HG02885 (cell line): ENCODE results near the gene TTC14.

ENCODE experiments used
- ATAC-seq: cut with Tn5 transposase; IDR thresholded peaks from one replicate; pipeline ENCODE4 v1.9.1; 2021; ENCODE audit warnings: mild to moderate bottlenecking; ENCODE audit not compliant: unreplicated experiment, poor library complexity

The TTC14 gene

DNA sequence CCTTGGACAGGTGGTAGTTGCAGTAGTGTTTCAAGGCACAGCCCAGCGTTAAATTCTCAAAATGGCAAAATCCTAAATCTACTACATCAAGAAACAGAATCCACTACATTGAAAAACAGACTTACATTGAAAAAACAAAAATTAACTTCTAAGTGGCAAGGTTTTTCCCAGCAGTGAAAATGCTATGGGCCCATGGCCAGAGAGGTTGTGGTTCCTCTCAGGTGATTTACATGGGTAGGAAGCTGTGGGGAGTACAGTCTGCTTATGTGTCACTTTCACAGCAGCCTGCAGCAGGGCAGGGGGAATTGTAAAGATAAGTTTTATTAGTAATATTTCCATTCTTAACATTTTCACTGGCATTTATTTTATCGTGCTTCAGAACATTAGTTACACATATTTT lies 24.9 kb downstream of the TTC14 start:
- peak; percentile 93 for ATAC-seq

GRCh38 chr3:180630371-180630770 lies 28.4 kb downstream of the TTC14 start:
- ATAC-seq, result no peak

- ATAC-seq, result no peak
These were observed 29.4 kb downstream of the TTC14 start for GRCh38 chr3:180631317-180631716.

DNA sequence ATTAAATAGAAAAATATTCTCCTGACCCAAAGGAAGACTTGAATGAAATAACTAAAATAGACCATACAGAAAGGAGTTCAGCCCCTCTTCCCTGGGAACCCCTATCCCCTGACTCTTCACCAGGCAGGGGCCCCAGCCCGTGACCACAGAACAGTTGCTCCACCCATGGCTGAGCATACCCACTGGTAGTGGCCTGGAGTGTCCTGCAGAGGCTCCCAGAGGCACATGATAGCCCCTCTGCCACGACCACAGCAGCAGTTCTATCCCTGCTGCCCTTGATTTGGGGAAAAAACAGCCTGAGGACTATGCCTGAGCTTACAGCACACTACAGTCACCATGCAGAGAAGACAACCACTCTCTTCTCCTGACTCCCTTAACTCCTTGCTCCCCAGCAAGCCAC lies 31.8 kb downstream of the TTC14 start:
- ATAC-seq, result peak; percentile 51

GRCh38 chr3:180640987-180641386 lies 39.0 kb downstream of the TTC14 start:
- ATAC-seq, result no peak

DNA sequence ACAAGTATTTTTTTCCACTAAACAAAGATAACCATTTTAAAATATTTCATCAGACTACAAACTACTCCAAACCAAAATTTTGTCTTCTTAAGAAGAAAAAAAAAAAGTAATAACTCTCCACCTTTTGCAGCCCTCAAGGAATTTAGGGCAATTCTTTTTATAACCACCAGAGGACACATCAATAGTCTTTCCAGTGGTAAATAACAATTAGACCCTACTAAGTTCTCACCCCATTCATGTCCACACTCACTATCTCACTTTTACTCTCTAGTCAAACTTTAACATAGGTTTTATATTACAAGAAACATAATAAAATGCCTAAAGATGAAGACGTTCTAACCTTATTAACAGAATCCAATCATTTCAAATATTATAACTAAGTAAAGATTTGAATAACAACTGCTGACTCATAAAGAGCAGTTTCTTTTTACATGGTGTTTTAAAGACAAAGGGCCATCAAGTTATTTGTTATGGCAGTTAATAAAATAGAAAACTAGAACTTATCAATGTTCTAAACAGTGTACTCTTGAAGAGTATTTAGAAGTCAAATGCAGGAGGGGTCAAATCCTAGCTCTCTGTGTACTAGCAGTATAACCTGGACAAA lies 44.3 kb downstream of the TTC14 start:
- peak; percentile 66 for ATAC-seq

DNA sequence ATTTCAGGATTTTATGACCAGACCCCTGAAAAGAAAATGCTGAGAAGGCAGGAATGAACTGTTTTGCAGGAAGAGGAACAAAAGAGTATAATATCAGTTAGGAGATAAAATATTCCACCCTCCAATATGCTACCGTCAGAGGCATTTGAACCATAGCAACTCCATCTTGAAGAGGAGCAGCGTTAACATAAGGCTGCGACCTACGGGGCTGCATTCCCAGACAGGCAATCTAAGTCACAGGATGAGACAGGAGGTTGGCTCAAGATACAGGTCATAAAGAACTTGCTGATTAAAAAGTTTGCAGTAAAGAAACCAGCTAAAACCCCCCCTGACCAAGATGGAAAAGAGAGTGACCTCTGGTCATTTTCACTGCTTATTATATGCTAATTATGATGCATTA lies 54.4 kb downstream of the TTC14 start:
- no peak for ATAC-seq

- no peak for ATAC-seq
These were observed 55.1 kb downstream of the TTC14 start for GRCh38 chr3:180657094-180657493.
